ENCODE data around the gene MAP7.
"Not testable (repeated sequence)": the region's sequence is repeated elsewhere in the genome, so short reads cannot be mapped to it uniquely, and the experiment has no call there.

Gene MAP7

DNA sequence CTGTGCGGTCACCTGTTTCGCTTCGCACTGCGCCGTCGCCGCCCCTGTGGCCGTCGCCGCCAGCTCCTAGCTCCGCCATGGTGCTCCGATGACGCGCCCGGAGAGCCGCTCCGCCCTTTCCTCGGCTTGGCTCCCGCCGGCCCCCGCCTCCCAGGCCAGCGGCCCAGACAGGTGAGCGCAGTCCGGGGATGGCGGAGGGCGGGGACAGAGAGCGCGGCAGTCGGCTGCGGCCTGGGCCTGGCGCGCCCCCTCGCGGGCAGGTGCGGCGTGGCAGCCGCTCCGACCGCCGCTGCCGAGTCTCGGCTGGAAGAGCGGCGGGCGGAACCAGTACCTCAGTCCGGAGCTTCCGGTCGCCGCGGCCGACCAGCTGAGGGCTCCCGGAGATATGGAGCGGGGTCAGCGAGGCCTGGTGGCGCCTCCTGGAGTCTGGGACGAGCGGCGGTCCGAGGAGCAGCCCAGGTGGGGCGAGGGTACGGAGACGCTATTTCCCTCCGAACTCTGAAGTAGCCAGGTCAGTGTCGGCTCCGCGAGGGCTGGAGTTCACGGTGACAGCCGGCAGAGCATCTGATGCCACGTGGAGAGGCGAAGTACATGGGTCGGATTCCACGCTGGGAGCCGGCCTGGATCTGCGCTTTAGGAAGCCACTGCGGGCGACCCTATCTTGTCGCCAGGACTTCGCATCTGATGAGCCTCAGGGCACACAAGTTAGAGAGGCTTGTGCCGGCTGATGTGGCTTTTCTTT is at the start of gene MAP7:
Gene MAP7 (minus strand): TSS at position 93 of the 742 bp plus-strand sequence. CDS start 14 bp downstream, at position 79.
- peak; percentile 60 for DNase-seq

DNA sequence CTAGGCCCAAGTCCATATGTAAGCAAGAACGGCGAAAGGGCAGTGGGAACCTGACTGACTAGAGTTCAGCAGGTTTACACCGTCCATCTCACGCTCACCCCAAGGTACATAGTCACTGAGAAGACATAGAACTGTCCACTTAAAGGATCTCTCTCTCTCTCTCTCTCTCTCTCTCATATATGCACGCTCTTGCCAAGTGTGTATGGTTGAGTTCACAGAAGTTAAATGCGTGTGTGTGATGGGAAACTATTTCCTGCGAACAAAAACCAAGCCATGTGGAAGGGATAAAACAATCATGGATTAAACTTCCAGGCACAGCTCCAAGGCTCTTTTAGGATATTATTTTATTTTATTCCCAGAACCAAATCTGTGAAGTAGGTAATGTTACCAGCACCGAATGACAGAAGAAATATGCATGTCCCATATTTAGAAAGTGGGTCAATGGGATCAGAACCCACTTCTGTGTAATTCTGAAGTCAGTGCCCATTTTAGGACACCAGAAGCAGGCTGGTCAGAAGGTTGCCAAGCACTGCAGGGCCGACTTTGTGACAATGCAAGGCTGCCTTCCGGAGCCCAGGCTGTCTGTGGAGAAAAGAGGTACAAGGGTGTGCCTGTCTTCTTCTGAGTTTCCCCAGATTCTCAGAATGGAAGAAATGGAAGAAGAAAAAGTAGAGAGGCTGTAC is 49.2 kb upstream of the MAP7 start:
- DNase-seq: no peak

DNA sequence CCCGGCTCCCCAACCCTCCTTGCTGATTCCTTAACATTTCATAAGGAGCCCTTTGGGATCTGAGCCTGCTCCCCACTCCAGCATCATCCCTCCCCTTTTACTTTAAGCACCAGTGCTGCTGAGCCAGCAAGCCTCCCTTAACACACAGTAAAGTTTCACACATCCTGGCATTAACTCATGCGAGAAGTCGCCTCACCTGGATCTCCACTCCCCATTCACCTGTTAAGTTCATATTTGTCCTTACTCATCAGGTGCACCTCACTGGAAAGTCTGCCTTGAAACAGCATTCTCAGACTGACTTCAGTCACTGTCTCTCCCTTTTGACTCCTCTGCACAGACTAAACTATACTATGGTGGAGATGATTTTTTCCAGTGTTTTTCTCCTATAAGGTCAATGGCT is 47.8 kb upstream of the MAP7 start:
- DNase-seq: no peak

DNA sequence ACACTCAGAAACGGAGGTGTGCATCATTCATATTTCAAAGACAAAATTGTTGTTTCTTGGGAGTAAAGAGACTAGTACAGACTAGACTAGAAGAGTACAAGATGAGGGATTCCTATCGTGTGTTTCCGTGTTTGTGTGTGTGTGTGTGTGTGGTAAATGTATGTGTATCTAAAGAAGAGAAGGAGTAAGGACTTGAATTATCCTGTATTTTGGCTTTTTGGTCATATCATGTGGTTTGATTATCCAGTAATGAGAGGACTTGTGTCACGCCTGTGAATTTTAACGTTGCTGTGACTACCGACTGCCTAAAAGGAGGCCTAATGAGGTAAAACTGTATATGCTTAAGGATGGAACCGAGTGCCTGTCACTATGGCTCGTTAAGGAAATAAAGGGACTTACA is 44.4 kb upstream of the MAP7 start:
- no peak for DNase-seq

DNA sequence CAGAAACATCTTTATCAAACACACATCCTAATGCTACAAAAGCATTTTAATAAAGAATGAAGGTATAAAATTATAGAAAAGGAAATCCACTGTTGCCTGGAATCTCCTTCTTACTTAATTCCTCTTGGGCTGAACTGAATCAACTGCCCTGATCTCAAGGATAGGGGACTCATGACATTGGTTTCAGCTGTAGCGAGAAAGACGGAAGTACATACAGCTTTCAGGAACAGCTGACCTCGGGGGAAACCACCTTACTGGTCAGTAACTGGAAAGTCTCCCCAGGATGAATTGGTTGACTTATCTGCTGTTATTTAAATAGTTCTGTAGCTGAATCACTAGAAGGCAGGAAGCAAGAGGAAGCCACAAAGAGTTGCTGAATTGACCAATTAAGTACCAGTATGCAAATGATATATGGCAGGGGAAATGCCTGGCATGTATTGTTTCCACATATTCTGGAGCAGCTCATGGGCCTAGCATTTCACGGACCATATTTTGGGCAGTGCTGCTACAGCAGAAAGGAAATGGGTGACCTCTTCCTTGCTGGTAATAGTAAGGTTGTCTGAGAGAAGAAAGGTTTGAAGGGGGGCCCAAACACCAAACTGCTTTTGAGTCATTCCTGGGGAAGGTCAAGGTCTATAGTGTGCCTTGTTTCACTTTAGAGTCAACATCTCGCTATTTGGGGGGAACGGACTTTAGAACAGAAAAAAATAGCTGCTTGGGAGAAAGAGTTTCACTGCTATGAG is 43.7 kb upstream of the MAP7 start:
- DNase-seq: peak; percentile 66

DNA sequence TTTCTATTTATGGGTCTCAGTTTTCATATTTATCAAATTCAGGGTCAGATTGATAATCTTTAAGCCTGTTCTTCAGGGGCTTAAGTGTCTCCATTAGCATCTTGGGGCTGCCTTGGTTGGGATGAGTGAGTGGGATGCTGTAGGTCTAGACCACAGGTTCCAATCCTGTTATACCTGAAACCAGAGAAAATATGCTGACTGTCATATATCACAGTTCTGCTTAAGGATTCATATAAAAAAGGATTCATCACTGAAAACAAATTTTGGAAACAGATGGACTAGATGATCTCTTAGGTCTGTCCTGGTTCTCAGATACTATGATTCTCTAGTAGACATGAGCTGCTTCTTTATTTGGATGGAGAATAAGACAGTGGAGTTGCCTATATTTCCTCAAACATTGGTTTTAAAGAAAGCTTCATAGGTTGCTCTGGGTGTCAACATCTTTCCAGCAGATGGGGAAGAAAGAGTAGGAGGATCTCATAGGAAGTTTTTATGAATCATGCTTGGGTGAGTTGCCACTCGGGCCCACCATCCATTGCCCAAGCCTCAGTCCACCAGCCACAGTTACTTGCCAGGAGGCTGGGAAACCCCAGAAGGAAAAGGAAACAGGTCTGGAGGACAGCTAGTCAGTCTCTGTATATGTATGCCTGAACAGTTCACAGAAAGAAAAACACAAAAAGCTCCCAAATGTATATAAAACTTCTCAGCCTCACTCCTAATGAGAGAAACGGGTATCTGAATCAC is 42.9 kb upstream of the MAP7 start:
- DNase-seq: peak; percentile 57

DNA sequence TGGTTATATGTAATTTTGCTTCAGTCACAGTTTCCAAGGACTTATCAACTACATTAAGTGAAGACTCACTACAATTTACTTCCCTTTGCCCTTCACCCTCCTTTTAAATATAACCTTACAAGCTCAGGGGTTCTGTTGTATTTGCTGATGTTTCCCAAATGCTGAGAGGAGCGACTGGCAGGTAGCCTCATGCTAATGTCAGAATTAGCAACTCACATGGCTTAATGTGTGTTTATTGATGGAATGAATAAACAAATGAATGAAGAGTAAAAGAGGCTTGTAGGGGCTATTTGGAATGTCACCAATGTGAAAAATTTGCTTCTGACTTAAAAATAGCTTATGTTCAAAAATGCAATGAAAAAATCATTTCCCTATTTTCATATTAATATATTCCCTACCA is 41.4 kb upstream of the MAP7 start:
- no peak for DNase-seq

DNA sequence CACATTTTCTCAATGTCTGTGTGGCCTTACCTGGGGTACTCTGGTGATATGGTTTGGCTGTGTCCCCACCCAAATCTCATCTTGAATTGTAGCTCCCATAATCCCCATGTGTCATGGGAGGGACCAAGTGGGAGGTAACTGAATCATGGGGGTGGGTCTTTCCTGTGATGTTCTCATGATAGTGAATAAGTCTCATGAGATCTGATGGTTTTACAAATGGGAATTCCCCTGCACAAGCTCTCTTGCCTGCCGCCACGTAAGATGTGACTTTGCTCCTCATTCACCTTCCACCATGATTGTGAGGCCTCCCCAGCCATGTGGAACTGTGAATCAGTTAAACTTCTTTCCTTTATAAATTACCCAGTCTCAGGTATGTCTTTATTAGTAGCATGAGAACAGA is 40.6 kb upstream of the MAP7 start:
- DNase-seq: not testable (repeated sequence)

DNA sequence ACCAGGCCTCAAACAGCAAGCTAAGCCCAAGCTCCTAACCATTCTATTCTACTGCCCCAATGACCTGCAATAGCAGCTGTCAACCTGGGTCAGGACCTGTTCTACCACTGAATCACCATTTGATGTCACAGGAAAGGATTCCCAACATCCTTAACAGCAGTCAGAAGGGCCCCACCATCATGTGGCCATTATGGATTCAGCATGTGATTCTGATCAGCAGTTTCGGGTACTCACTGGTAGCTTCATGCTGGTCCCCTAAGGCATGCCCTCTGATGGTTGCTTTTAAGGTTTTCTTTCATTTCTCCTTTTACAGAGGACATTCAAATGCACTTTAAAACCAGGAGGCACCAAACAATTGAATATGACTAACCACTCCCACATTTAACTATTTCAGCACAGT is 37.3 kb upstream of the MAP7 start:
- no peak for DNase-seq

DNA sequence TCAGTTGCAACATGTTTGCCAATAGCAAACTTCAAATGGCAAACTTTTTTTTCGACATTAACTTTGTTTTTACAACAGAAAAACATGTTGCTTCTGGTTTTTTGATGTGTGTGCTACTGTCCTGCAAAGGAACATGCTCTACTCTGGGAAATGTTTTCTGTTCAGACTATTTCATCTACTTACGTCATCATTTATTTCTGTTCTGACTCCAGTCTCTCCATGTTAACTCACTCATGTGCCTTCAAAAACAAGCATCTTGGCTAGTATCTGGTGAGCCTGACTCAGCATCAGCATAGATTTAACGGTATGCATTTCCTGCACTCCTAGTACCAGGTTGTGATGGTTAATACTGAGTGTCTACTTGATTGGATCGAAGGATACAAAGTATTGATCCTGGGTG is 36.1 kb upstream of the MAP7 start:
- DNase-seq: no peak

DNA sequence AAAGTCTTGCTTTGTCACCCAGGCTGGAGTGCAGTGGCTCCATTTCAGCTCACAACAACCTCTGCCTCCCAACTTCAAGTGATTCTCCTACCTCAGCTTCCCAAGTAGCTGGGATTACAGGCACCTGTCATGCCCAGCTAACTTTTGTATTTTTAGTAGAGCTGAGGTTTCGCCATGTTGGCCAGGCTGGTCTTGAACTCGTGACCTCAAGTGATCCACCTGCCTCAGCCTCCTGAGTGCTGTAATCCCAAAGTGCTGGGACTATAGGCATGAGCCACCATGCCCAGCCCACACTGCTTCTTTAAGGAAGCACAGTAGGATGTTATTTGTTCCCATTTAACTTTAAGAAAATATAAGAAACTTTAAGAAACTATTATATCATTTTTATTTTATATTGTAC is 35.3 kb upstream of the MAP7 start:
- DNase-seq: not testable (repeated sequence)

DNA sequence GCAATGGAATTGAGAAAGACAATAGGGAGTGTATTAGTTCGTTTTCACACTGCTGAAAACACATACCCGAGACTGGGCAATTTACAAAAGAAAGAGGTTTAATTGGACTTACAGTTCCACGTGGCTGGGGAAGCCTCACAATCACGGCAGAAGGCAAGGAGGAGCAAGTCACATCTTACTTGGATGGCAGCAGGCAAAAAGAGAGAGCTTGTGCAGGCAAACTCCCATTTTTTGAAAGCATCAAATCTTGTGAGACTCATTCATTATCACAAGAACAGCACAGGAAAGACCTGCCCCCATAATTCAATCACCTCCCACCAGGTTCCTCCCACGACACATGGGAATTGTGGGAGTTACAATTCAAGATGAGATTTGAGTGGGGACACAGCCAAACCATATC is 34.1 kb upstream of the MAP7 start:
- not testable (repeated sequence) for DNase-seq

DNA sequence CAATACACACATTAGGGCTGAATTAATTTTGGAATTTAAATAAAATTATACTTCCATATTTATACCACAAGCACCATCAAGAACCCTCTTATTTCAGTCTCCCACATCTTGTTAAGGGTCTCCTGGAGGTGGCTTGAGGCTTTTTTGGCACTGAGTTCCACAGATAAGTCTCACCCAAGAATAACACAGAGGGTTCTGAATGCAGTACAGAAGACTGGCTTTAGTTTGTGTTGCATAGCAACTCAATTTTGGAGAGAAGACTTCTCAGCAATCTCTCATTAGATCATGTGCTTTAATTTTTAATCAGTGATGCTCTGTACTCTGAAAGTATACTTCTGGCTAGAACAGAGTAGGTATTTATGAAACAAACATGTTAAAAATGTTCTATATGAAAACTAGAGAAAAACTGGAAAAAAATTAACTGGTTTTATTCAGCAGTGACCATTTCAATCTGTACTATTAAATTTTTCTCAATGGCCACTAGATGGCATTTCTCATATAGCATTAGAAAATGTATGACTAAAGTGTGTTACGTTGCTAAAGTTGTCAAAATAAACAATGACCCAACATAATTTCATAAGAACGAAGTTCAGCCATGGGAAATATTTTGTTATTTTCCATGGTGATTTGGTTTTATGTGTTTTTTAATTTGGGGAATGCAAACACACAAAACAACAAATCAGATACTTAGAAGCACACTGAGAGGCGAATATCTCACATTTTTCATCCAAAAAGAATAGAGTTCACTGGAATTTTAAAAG is 32.7 kb upstream of the MAP7 start:
- DNase-seq: no peak

DNA sequence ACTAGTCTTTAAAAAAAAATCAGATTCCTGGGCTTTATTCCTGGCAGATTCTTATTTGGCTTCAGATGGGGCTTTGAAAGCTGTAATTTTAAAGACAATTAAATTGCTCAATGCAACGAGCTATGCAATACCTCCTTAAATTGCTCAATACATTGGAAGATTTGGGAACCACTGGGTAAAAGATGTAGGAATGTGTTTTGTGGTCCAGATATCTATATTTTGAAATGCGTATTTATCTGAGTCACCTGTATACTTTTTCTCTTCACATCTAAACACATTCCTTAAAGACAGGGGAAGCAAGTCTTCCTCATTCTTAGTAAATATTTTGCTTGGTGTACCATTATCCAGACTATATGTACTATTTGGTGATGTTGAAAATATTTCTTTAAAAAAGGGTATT is 29.6 kb upstream of the MAP7 start:
- DNase-seq: no peak

DNA sequence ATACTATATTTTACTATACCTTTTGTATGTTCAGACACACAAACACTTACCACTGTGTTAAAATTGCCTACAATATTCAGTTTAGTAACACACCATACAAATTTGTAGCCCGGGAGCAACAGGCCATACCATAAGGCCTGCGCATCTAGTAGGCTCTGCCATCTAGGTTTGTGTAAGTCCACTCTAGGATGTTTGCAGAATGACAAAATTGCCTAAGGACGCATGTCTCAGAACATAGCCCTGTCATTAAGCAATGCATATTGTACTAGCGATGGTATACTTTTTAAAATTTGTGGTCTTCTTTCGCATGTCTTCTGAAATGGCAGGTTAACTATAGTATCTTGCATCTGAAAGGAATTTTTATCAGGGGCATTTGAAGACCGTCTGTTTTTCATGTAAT is 26.6 kb upstream of the MAP7 start:
- DNase-seq: no peak

DNA sequence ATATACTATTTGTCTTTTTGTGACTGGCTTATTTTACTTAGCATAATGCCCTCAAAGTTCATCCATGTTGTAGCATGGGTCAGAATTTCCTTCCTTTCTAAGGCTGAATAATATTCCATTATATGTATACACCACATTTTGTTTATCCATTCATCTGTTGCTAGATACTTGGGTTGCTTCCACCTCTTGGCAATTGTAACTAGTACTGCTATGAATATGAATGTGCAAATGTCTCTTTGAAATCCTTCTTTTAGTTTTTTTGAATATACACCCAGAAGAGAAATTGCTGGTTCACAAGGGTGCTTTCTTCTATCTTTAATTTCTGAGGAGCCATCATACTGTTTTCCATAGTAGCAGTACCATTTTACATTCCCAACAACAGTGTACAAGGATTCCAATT is 21.3 kb upstream of the MAP7 start:
- no peak for DNase-seq

DNA sequence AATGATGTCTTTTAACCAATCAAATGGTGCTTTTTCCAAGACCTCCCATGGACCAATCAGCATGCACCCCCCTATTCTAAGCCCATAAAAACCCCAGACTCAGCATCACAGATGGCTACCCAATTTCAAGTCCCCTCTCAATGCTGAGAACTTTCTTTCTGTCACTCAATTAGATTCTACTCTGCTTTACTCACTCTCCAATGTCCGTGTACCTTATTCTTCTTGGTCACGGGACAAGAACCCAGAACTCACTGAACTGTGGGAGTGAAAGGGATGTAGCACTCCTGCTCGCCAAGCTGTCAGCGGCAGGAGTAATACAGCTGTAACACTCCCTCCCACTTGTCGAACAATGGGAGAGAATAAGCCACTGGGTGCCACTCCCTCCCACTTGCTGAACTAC is 20.8 kb upstream of the MAP7 start:
- DNase-seq: no peak

DNA sequence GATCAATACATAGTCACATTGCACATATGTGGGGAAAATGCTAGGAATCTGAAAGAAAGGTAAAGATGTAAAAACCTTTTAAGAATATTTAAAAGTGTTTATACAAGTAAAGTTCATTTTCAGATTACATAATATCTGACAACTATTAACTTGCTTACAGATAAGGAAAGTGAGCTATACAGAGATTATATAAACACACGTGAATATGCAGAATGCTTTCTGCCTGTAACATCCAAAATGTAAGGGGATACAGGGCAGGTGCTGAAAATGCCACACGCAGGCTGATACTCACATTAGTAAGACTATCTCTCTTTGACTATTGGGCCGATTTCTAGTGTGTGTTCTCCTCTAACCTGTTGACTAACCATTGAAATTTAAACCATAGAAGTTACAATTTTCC is 17.9 kb upstream of the MAP7 start:
- no peak for DNase-seq

DNA sequence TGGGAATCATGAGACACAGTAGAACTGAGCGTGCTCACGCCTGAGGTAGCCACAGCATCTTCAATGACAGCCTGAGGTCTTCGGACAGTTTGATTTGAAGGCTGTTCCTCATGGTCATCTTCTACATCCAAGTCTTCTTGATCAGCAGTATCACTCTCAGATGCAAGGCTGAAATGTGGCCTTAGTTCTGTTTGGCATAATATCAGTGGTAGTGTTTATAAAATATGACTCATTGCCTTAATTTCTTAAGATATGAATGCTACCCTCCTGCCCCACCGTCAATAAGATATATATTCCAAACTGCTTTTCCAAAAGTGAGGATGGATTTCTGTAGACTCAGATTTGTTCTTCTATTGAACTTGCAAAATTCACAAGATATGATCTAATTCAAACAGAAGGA is 17.5 kb upstream of the MAP7 start:
- no peak for DNase-seq

DNA sequence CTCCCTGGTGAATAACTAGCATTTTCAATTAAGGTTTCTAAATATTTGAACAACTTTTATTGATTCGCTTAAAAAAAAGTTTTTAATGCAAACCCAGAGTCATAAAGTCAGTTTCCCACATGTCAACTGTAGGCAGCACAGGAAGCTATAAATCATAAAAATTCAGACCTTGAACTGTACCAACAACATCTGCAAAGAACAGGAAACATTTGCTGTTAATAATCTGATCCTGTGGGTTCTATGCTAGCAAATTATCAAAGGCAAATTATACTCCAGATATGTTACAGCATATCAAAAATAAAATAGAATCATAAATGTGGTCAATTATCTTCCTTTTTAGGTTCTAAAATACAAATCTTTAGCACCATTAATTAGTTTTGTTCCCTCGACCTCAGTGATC is 16.6 kb upstream of the MAP7 start:
- no peak for DNase-seq

DNA sequence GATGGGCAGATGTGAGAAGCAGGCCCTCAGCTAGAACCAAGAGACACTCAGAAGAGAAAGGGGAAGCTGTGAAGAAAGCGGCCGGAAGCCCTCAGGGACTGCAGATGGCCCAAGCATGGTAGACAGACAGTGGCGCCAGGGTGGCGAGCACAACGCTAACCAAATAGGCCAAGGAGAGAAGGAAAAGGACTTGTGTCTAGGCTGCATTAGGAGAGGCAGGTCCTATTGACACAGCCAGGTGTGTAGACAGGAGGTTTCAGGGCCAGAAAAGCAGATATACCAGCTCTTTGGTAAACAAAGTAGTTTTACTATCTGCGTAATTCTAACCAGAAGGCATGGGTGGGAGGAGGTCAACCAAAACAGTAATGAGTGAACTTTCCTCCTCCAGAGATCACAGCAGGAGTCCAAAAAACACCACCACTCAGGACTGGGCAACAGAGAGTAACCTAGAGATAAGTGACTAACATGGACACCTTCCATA is 15.8 kb upstream of the MAP7 start:
- DNase-seq: peak; percentile 16

DNA sequence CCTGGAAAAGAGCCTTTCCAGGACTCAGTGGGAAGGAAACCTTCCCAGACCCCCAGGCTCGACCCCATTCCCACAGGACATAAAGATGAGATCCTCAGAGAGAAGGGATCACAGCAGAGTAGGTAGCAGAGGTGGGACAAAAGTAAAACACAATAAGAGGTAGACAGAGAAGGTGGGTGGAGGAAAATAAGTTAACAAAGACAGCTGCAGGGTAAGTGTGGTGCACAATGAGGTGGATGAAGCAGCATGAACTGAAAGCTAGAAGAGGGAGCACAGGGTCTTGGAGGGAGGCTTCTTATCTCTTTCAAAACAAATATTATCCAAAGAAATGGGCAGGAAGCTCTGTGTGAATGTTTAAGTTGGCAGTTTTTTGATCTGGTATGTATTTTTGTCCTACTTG is 14.0 kb upstream of the MAP7 start:
- DNase-seq: no peak
